ENCODE data around the gene MMS22L. TPM values are rescaled to one million over a fixed set of nuclear protein-coding genes. Genes with fewer than 3 reads are reported as not detected.
A peak's percentile ranks its signal among the peaks of the same experiment; 100 is the strongest.

The MMS22L gene
- total RNA-seq, 2 donors from 2014 or later, result 9.5 to 11.7 TPM

DNA sequence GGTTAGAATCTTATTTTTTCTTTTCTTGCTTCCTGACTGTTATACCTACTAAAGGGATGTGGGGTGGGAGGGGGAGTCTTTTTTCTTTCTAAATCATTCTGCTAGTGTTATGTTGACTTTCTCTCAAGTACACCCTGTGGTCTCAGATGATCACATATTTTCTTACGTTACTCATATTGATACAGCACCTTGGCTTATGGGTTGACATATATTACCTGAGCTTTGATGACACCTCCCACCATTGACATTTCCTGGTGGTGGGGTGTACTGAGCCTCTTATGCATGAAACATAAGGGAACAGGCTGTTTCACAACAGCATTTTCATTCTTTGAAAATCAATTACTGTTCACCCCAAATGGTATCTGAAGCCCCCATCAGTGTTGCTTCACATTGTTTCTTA, 169.8 kb downstream of the MMS22L start:
- Mint-ChIP-seq H3K4me3 (no peak overlapping the region), H3K4me1 (peaks cover 3% of the 10 kb centered on the region), H3K27ac (no peak overlapping the region), H3K27me3 (no peaks in the 10 kb centered on the region), H3K36me3 (ENCODE audit: low read depth) (peaks cover 3% of the 10 kb centered on the region)
- H3K9me3 ChIP-seq (ENCODE audit: control insufficient read depth, low read length, poor library complexity, severe bottlenecking), result no peaks in the 10 kb centered on the region
- ATAC-seq, result no peak
- no peak for DNase-seq

DNA sequence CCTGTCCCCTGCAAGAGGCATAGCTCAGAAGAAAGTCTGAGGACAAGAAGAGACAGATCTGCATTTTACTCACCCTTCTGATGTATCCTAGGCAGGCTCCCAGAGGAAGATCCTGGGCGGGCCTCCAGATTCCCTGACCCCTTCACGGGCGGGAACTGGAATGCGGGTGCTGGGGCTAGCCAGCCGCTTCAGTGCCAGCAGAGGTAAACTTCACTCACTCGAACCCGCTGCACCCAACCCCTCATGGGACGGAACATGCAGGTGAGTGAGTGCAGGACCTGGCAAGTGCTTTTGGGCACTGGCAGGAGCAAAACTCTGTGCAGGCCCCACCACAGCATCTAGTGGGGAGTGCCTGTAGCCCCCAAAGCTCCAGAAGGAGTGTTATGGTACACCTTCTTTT, 171.8 kb downstream of the MMS22L start:
- DNase-seq (no peak), ATAC-seq (no peak)
- H3K9me3 ChIP-seq (ENCODE audit: control insufficient read depth, low read length, poor library complexity, severe bottlenecking), result no peaks in the 10 kb centered on the region
- no peaks in the 10 kb centered on the region for H3K27me3 Mint-ChIP-seq
- no peak overlapping the region for H3K4me3 Mint-ChIP-seq
- H3K27ac Mint-ChIP-seq, result no peak overlapping the region
- H3K4me1 Mint-ChIP-seq, result peaks cover 3% of the 10 kb centered on the region
- H3K36me3 Mint-ChIP-seq (ENCODE audit: low read depth), result peaks cover 3% of the 10 kb centered on the region

DNA sequence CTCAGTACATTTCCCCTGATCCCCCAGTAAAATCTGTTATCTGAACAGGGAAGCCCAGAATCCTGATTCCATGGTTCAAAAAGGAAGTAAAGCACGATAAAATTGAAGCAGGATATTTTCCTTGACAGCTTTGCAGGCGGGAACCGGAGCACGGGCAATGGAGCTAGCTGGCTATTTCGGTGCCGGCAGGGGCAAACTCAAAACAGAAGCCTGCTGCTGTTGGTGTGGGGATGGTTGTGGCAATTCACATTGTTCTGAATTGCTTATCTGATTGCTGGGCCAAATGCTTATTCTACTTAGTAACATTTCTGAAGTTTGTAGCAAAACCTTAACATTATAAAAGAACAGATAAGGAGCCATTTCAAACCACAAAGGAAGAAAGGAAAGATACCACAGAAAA, 172.4 kb downstream of the MMS22L start:
- no peaks in the 10 kb centered on the region for H3K27me3 Mint-ChIP-seq
- H3K4me3 Mint-ChIP-seq, result peak overlapping the region; percentile 12
- no peak overlapping the region for H3K27ac Mint-ChIP-seq
- H3K4me1 Mint-ChIP-seq, result peaks cover 3% of the 10 kb centered on the region
- peaks cover 3% of the 10 kb centered on the region for H3K36me3 Mint-ChIP-seq (ENCODE audit: low read depth)
- no peaks in the 10 kb centered on the region for H3K9me3 ChIP-seq (ENCODE audit: control insufficient read depth, low read length, poor library complexity, severe bottlenecking)
- no peak for ATAC-seq
- no peak for DNase-seq

DNA sequence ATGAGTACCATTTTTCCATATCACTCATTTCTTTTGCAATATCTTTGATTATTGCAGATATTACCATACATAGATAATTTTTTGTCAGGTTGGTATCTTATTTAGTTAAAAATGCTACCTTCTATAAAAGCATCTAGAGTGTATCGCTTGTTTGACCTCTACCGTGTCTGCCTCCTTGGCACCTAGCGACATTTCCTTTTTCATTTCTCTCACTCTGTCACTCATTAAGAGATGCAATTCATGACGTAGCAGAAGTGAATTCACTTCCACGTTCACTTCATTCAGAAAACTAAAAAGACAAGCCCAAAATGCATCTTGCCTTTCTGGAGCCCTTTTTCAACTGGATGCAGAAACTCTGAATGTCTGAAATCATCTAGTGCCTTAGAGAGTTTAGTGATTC, 172.9 kb downstream of the MMS22L start:
- no peak for ATAC-seq
- no peak overlapping the region for H3K27ac Mint-ChIP-seq
- peaks cover 3% of the 10 kb centered on the region for H3K4me1 Mint-ChIP-seq

DNA sequence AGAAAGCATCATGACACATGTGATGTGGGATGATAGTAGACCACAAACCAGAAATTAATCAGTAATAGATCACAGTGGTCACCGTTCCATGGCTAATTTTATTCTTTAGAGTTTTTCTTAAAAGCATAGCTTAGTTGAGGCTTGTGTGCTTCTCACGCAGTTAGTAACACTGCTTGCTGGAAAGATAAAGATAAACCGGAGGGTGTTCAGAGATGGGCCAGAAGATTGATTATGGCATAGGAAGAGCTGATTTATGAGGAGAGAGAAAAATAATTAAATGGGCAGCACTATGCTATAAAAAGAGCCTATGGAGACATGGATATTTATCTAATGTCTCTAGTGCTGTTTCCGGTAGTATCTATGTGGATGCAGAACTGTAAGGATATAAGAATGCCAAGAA, 173.6 kb downstream of the MMS22L start:
- no peak overlapping the region for H3K27ac Mint-ChIP-seq
- H3K4me1 Mint-ChIP-seq, result peaks cover 3% of the 10 kb centered on the region
- H3K36me3 Mint-ChIP-seq (ENCODE audit: low read depth), result peaks cover 6% of the 10 kb centered on the region
- no peak for ATAC-seq
- H3K4me3 Mint-ChIP-seq, result no peak overlapping the region
- H3K27me3 Mint-ChIP-seq, result no peaks in the 10 kb centered on the region
- H3K9me3 ChIP-seq (ENCODE audit: control insufficient read depth, low read length, poor library complexity, severe bottlenecking), result no peaks in the 10 kb centered on the region
- DNase-seq, result no peak

More for the DNA sequence above, 172.9 kb downstream of the MMS22L start:
- peaks cover 6% of the 10 kb centered on the region for H3K36me3 Mint-ChIP-seq (ENCODE audit: low read depth)
- no peaks in the 10 kb centered on the region for H3K9me3 ChIP-seq (ENCODE audit: control insufficient read depth, low read length, poor library complexity, severe bottlenecking)
- no peaks in the 10 kb centered on the region for H3K27me3 Mint-ChIP-seq
- no peak for DNase-seq
- H3K4me3 Mint-ChIP-seq, result no peak overlapping the region

DNA sequence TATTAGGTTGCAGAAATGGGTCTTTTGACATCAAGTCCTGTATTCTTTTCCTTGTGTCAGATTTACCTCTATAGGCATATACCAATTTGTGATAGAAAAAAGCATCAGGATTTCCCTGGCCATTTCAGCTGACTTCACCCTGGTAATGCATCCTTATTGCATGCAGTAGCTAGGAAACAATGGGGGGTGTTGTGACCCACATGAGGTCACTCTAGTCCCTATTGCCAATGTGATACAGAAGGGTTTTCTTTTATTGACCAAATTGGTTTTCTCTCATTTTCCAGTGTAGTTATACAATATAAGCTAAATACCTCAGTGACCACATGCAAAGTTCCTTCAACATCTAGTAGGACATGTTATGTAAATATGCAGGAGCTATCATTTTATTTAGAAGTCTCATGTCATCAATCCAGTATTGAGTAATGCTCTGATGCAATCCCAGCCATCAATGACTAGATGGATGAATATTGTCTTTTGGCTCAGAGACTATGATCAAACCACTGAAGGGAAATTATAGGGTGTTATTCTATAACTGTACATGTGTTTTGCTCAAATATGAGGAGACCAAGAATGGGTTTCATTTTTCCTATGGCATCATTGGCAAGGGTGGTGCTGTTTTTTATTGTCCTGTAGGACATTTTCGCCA, 180.7 kb downstream of the MMS22L start:
- no peaks in the 10 kb centered on the region for H3K4me1 Mint-ChIP-seq
- H3K27me3 Mint-ChIP-seq, result no peaks in the 10 kb centered on the region
- H3K9me3 ChIP-seq (ENCODE audit: control insufficient read depth, low read length, poor library complexity, severe bottlenecking), result no peaks in the 10 kb centered on the region
- H3K27ac Mint-ChIP-seq, result no peak overlapping the region
- peaks cover 5% of the 10 kb centered on the region for H3K36me3 Mint-ChIP-seq (ENCODE audit: low read depth)
- no peak for DNase-seq
- H3K4me3 Mint-ChIP-seq, result no peak overlapping the region
- no peak for ATAC-seq

DNA sequence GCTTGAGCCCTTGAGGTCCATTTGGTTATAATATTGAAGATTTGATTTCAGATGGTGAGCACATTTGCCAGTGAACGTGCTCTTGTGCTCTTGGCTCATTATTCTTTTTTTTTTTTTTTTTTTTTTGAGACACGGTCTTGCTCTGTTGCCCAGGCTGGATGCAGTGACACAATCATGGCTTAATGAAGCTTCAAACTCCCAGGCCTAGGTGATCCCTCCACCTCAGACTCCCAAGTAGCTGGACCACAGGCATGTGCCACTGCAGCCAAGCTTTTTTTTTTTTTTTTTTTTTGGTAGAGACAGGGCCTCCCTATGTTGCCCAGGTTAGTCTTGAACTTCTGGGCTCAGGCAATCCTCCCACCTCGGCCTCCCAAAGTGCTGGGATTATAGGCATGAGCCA, 182.3 kb downstream of the MMS22L start:
- H3K9me3 ChIP-seq (ENCODE audit: control insufficient read depth, low read length, poor library complexity, severe bottlenecking), result no peaks in the 10 kb centered on the region
- no peak for ATAC-seq
- no peaks in the 10 kb centered on the region for H3K4me1 Mint-ChIP-seq

DNA sequence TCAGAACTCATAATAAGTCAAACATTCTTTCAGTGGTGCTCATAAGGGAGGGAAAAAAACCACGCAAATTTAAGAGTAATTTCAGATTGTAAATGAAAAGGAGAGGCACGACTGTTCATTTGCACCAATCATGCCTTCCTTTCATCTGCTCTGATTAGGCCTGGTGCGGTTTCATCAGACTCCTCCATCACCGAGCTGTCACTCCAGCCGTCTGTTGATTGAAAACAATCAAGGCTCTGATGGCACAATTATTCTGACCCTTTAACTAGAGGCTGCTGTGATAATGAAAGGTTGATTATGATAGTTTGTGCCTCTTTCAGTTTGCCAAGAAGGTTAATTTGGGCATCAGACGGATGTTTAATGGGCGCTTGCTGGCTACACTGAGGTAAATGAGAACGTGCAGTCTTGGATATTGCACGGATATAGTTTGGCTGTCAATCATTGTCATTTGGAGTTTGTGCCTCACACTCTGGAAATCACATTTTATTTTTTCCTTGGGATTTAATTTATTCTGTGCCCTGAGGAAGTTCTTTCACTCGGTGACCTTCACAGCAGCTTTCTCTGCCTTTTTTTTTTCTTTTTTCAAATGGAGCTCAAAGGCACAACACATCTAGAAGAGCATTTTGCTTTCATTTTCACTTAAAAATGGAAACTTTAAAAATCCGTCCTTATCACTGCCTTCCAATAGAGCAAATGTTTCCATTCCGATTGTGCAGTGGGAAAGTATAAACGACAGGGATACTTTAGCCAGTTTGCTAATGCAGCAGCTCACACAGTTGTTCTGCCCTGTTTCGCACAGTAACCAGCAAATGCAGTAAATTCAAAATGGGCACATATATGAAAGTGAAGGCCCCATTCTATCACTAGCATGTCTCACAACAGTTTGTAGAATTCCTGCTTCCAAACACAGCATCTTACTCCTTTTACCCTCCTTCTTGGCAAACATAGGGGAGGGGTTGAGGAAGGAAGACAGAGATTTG, 185.7 kb downstream of the MMS22L start:
- DNase-seq (no peak), ATAC-seq (no peak)
- no peaks in the 10 kb centered on the region for H3K9me3 ChIP-seq (ENCODE audit: control insufficient read depth, low read length, poor library complexity, severe bottlenecking)
- H3K4me1 Mint-ChIP-seq, result no peaks in the 10 kb centered on the region
- H3K36me3 Mint-ChIP-seq (ENCODE audit: low read depth), result peaks cover 2% of the 10 kb centered on the region
- peak overlapping the region; percentile 21 for H3K4me3 Mint-ChIP-seq
- H3K27ac Mint-ChIP-seq, result no peak overlapping the region
- no peaks in the 10 kb centered on the region for H3K27me3 Mint-ChIP-seq

More for the DNA sequence above, 182.3 kb downstream of the MMS22L start:
- no peaks in the 10 kb centered on the region for H3K27me3 Mint-ChIP-seq
- H3K36me3 Mint-ChIP-seq (ENCODE audit: low read depth), result peaks cover 5% of the 10 kb centered on the region
- DNase-seq, result no peak
- H3K27ac Mint-ChIP-seq, result no peak overlapping the region
- no peak overlapping the region for H3K4me3 Mint-ChIP-seq

DNA sequence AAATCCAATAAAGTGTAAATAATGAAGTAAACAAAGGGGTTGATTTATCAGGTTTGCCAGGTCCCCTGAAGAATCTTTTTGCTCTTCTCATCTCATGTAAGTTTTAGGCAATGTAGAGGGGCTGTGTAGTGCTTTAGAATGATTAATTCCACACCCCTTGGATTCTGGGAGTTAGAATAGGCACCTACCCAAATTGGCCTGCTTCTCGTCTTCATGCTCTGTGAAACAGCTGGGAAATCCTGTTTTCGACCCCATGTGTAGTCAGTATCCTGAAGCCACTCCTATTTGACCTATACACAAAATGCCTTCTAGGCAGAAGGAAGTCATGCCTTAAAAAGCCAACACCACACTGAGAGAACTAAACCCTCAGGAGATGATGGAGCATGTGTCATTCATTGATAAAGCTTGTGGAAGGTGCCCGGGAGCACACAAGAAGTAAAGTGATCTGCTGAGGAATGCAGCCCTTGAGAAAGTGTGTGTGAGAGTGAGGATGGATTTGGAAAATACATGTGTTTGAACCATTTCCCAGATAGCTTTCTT, 187.6 kb downstream of the MMS22L start:
- no peak for DNase-seq

DNA sequence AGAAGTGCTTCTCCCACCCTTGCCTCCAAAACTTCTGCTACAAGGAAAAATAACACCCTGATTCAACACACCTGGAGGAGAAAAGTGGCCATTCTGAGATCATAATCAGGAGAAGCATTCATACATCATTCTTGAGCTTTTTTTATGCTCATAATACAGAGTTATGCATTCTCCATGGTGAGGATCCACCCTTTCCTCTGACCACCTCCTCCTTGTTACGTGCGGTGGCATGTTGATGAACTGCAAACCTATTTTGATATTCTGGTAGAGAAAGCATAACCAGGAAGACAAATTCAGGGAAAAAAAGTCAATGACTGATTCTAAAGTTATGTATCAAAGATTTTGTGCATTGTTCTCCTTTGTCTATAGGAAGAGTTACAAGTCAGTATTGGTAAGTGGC, 188.6 kb downstream of the MMS22L start:
- Mint-ChIP-seq H3K27ac (no peak overlapping the region), H3K4me3 (no peak overlapping the region), H3K36me3 (ENCODE audit: low read depth) (no peaks in the 10 kb centered on the region), H3K4me1 (no peaks in the 10 kb centered on the region), H3K27me3 (no peaks in the 10 kb centered on the region)
- H3K9me3 ChIP-seq (ENCODE audit: control insufficient read depth, low read length, poor library complexity, severe bottlenecking), result no peaks in the 10 kb centered on the region
- ATAC-seq (no peak), DNase-seq (no peak)

More for the DNA sequence above, 187.6 kb downstream of the MMS22L start:
- Mint-ChIP-seq H3K36me3 (ENCODE audit: low read depth) (peaks cover 2% of the 10 kb centered on the region), H3K4me1 (no peaks in the 10 kb centered on the region), H3K27ac (no peak overlapping the region), H3K27me3 (no peaks in the 10 kb centered on the region), H3K4me3 (no peak overlapping the region)
- H3K9me3 ChIP-seq (ENCODE audit: control insufficient read depth, low read length, poor library complexity, severe bottlenecking), result no peaks in the 10 kb centered on the region
- no peak for ATAC-seq

DNA sequence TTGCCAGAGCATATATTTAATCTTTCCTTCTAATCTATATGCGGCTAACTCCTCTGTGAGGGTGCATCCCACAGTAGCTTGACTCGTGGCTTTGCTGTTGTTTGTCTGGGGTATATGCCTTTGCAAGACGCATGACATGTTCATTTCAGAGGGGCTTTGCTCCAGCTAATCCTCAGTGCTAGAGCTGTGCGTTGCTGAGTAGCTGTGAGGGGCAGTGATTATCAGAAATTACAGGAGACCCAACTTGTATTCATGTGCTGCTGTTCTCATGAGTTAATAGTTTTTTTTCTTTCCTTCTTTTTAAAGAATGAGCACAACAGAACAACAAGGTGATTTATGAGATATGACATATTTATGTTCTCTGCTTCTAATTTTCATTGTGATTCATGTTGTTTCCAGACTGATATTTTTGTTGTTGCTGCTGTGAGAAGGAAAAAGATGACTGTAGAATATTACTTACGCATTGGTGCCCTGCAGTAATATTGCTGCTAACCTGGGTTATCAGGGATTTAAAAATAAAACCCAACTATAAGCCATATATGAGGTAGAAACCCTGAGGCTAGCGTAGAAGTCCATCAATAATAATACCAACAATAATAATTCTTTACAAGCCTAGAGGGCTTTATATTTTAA, 190.2 kb downstream of the MMS22L start:
- no peaks in the 10 kb centered on the region for H3K9me3 ChIP-seq (ENCODE audit: control insufficient read depth, low read length, poor library complexity, severe bottlenecking)
- Mint-ChIP-seq H3K4me3 (no peak overlapping the region), H3K27me3 (no peaks in the 10 kb centered on the region), H3K36me3 (ENCODE audit: low read depth) (peaks cover 2% of the 10 kb centered on the region), H3K27ac (no peak overlapping the region), H3K4me1 (no peaks in the 10 kb centered on the region)
- DNase-seq (no peak), ATAC-seq (no peak)

Measured in T-helper 17 cell (primary cell).